ENCODE measurements around the gene ACAD9. TPM values are rescaled to one million over a fixed set of nuclear protein-coding genes. Genes with fewer than 3 reads are reported as not detected.
"Not testable (repeated sequence)": the region's sequence is repeated elsewhere in the genome, so short reads cannot be mapped to it uniquely, and the experiment has no call there.

Gene ACAD9
- total and polyA plus RNA-seq, 10 of the 15 experiments (the other 5 are each of a cell fraction or from before 2014, with no cell fraction given): 12.7 to 63.1 (median 43.7) TPM

DNA sequence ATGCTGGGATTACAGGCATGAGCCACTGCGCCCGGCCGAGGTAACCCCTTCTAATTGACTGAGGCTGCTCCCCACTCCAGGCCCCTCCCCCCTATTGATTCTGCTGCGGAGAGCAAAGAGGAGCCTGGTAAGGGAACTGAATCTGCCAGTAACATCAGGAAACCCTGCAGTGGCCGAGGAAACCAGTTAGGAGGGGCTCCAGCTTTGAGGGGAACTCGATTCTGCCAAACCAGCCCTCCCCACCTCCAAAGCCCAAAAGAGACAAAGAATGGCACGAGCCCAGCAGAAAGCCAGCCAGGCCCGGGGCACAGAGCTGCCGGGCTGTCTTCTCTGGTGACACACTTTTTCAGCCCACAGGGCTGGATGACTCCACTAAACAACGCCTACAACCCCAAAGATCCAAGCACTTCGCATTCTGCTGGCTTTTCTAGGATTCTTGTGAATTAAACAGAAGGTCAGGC, 15.0 kb upstream of the ACAD9 start (continued):
- TF ChIP-seq ZSCAN29 (IDR thresholded peaks at IDR 0.05) (no peak), EZH2 (IDR thresholded peaks at IDR 0.05; ENCODE audit: borderline replicate concordance, control insufficient read depth, low read depth, low read length) (no peak), CBX5 (IDR thresholded peaks at IDR 0.05; ENCODE audit: low read depth) (no peak), RELA (IDR thresholded peaks at IDR 0.05; ENCODE audit: borderline replicate concordance, partially characterized antibody) (no peak), NRF1 (conservative IDR thresholded peaks at IDR 0.05; ENCODE audit: low read depth, low read length) (no peak), SMC3 (IDR thresholded peaks at IDR 0.05; ENCODE audit: borderline replicate concordance, low read length) (no peak), JUND (IDR thresholded peaks at IDR 0.05; ENCODE audit: low read depth, low read length) (no peak)
- TF ChIP-seq, protein P1, sequence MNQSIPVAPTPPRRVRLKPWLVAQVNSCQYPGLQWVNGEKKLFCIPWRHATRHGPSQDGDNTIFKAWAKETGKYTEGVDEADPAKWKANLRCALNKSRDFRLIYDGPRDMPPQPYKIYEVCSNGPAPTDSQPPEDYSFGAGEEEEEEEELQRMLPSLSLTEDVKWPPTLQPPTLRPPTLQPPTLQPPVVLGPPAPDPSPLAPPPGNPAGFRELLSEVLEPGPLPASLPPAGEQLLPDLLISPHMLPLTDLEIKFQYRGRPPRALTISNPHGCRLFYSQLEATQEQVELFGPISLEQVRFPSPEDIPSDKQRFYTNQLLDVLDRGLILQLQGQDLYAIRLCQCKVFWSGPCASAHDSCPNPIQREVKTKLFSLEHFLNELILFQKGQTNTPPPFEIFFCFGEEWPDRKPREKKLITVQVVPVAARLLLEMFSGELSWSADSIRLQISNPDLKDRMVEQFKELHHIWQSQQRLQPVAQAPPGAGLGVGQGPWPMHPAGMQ (IDR thresholded peaks at IDR 0.05; ENCODE audit: borderline replicate concordance): no peak

DNA sequence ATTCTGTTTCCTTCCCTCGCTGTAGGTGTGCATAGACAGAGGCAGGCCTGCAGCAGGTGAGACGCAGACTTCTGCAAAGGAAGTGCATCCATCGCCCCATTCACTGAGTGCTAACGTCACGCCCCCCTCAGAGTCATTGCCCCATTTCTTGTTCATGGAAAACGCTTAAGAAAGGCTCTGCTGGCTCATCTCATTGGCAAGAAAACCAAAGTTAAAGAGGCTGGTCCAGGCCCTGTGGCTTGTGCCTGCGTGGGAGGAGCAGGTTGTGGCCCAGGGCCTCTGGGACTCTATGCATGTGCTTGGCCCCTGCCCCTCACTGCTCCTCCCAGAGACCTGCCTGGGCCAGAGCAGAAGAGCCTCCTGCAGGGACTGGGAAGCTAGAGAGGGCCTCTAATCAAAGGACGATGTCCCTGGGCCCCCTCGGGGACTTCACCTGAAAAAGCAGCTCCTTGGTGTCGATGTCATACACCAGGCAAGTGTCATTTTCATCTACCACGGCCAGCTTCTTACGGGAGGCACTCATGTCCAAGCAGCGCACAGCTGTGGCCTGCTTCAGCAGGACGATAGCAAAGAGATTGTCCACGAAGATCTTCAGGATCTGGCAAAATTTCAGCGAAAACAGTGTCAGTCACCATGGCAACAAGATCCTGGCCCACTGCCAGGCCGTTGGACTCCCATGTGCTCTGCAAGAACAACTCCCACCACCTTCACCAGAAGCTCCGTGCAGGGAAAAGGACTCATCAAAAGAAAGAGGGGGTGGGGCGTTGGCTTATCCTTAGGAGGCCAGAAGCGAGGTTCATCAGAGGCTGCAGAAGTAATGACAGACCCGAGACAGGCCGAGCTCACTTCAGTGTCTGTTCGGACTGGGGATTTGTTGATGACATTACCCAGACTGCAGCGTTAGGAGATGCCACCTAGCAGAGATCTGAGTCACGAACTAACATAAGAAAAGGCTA, 14.3 kb upstream of the ACAD9 start:
- BruUV-seq (replicated peaks); FAIRE-seq; RAD21 ChIA-PET (ENCODE audit: unreplicated experiment); CTCF ChIA-PET; H3K27me3 ChIP-seq (replicated peaks in 1 of 2; ENCODE audit: control insufficient read depth in 2 of 2, insufficient read depth in 2 of 2, low read length in 1 of 2); H3K9me3 ChIP-seq (replicated peaks; ENCODE audit: control insufficient read depth, insufficient read depth, low read length); ATAC-seq; POLR2A ChIA-PET; intact Hi-C loops (cut with micrococcal nuclease; ENCODE audit: unreplicated experiment); H3K4me3 ChIP-seq; H4K20me1 ChIP-seq (ENCODE audit: control insufficient read depth, insufficient read depth); in situ Hi-C loops (cut with MboI); H3K4me1 ChIP-seq (ENCODE audit: control insufficient read depth, insufficient read depth, low read length); H3K36me3 ChIP-seq (ENCODE audit: control insufficient read depth in 2 of 2, insufficient read depth in 2 of 2, low read length in 1 of 2); H3K79me2 ChIP-seq (ENCODE audit: control insufficient read depth, insufficient read depth, low read length); DNase-seq (ENCODE audit: low read depth, low spot score); H3K4me2 ChIP-seq (ENCODE audit: control insufficient read depth, insufficient read depth); H3K27ac ChIP-seq (ENCODE audit: control insufficient read depth, insufficient read depth); H3K9ac ChIP-seq (ENCODE audit: control insufficient read depth, insufficient read depth, low read length); SMC1A ChIA-PET (ENCODE audit: uncharacterized antibody, unreplicated experiment); H2AFZ ChIP-seq (ENCODE audit: control insufficient read depth, low read depth, low read length): not testable (repeated sequence)
- WGBS (ENCODE audit: insufficient coverage, insufficient replicate concordance, low lambda C conversion rate, missing lambda C conversion rate): 68% methylated on average over 21 of the region's 25 CpGs

Data from GM12878 (cell line).